Activated naive CD4-positive, alpha-beta T cell treated with anti-CD3 and anti-CD28 coated beads for 36 hours (primary cell): ENCODE data around the gene TAGLN3. TPM values are rescaled to one million over a fixed set of nuclear protein-coding genes. Genes with fewer than 3 reads are reported as not detected.

Experiments
- CTCF ChIA-PET: fragments of 350-600 bp; sonication (Branson Sonifier 250); formaldehyde crosslinking; loops from one replicate; lab custom pipeline; 2021; ENCODE audit warnings: antibody characterized with exemption; lab: Charles Lee
- DNase-seq: peaks from one replicate; pipeline ENCODE4 v3.0.0-alpha.2; 2020
- H3K27ac Mint-ChIP-seq: one replicate; pipeline ENCODE4 v1.8.0; 2021; ENCODE audit warnings: mild to moderate bottlenecking, mixed read lengths
- H3K27me3 Mint-ChIP-seq: one replicate; pipeline ENCODE4 v1.8.0; 2021; ENCODE audit warnings: low read depth, mixed read lengths
- H3K36me3 Mint-ChIP-seq: one replicate; pipeline ENCODE4 v1.8.0; 2021; ENCODE audit warnings: low read depth, mixed read lengths
- H3K4me1 Mint-ChIP-seq: one replicate; pipeline ENCODE4 v1.8.0; 2021; ENCODE audit warnings: low read depth, mixed read lengths
- H3K4me3 Mint-ChIP-seq: one replicate; pipeline ENCODE4 v1.8.0; 2021; ENCODE audit warnings: mild to moderate bottlenecking, moderate library complexity, mixed read lengths
- H3K9me3 Mint-ChIP-seq: one replicate; pipeline ENCODE4 v1.8.0; 2021; ENCODE audit warnings: mixed read lengths
- intact Hi-C: fragments of 100-400 bp; cut with micrococcal nuclease; formaldehyde crosslinking; loops from one replicate; pipeline ENCODE4 v1.15.1; 2023
- total RNA-seq, 2 experiments: library from RNA; stranded (reverse); gene quantifications; one replicate each; pipeline ENCODE4 v1.2.3, GENCODE V29; 2021

TAGLN3 gene
- total RNA-seq, 2 experiments from 2014 or later, result 1.2 TPM

DNA sequence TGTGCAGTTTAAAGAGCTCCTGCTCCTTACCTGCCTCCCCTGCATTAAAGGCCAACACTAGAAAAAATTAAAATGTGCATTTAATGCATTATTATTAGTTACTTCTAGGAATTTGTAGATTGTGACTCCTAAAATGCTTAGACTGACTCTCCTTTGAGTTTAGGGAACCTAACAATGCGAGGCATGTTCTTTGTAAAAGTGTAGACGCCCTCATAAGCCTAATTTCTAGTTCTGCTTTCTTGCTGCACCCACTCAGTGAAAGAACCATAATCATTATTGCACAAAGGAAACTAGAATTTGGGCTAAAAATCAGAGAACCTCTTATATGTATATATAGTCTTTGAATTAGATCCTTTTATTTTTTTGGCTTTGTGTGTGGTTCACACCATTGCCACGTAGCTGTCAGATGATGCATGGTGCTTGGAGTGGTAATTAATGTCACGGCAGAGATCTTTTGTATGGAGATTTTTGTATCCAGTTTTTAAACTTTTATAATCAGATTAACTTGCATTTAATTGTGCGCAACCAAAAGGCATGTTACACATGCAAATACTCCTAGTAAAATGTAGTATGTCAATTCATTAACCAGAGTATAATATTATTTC lies 19.2 kb upstream of the TAGLN3 start:
- Mint-ChIP-seq H3K4me3 (peak overlapping the region; percentile 87), H3K9me3 (no peaks in the 10 kb centered on the region), H3K4me1 (peaks cover 45% of the 10 kb centered on the region), H3K27me3 (no peaks in the 10 kb centered on the region), H3K36me3 (peaks cover 9% of the 10 kb centered on the region), H3K27ac (peak overlapping the region; percentile 89)
- CTCF ChIA-PET, result interaction anchor here (0.5 to 4.3 kb wide), 10 partner anchors 9 to 361 kb away, joined by 3 to 49 read pairs (median 4); no protein-coding TSS in a partner anchor
- intact Hi-C loops, result loop anchor here (1.0 to 10.0 kb wide), 7 partner anchors 96 to 907 kb away; partner anchors contain the start of genes ATG3, CD96, NECTIN3 and SLC35A5
- DNase-seq, result no peak

DNA sequence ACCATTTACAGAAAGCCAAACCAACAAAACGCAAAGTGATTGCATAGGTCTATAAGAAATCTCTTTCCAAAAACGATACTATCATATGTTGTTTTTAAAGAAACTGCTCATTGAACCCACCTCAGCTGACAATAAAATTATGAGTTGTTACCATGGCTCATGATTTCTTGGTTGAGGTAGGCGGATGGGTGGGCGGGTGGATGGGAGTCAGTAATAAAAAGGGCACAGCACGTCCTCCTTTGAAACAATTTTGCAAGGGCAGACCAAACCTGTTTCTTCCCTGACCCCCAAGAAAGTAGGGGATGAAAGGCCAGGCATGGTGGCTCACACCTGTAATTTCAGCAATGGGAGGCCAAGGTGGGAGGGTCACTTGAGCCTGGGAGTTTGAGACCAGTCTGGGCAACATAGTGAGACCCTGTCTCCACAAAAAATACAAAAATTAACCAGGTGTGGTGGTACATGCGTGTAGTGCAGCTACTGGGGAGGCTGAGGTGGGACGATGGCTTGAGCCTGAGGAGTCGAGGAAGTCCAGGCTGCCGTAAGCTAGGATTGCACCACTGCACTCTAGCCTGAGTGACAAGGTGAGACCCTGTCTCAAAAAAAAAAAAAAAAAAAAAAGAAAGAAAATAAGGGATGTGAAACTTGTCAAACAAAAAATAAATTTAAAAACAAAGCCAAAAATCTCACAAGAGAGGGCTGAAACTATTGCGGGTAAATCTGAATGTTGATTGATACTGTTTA lies 17.8 kb upstream of the TAGLN3 start:
- intact Hi-C loops, result loop anchor here (10.0 kb wide), 1 partner anchor 324 kb away; no protein-coding TSS in a partner anchor
- peak overlapping the region; percentile 44 for H3K4me3 Mint-ChIP-seq
- peak; percentile 28 for DNase-seq
- H3K36me3 Mint-ChIP-seq, result peaks cover 11% of the 10 kb centered on the region
- no peak overlapping the region for H3K27ac Mint-ChIP-seq
- H3K9me3 Mint-ChIP-seq, result no peaks in the 10 kb centered on the region
- peaks cover 58% of the 10 kb centered on the region for H3K4me1 Mint-ChIP-seq
- no peaks in the 10 kb centered on the region for H3K27me3 Mint-ChIP-seq
- CTCF ChIA-PET, result interaction anchor here (1.4 to 2.6 kb wide), 3 partner anchors 8 to 33 kb away, joined by 4 to 15 read pairs (median 14); no protein-coding TSS in a partner anchor

DNA sequence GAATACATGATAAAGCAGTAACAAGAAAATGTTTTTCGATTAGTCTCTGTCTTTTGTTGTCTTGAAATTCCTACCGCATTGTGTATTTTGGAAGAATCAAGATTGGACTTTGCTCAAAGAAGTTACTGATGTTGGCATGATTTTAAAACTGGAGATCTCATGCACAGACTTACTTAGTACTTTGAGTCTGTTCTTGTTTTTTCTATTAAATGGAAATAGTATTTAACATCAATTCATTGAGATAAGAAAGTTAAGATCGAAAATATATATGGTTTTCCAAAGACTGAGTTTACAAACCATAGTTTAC lies 17.3 kb upstream of the TAGLN3 start:
- Mint-ChIP-seq H3K4me1 (peaks cover 59% of the 10 kb centered on the region), H3K27me3 (no peaks in the 10 kb centered on the region), H3K9me3 (no peaks in the 10 kb centered on the region), H3K27ac (no peak overlapping the region), H3K36me3 (peaks cover 14% of the 10 kb centered on the region), H3K4me3 (peak overlapping the region; percentile 11)
- CTCF ChIA-PET, result interaction anchor here (1.4 to 2.6 kb wide), 2 partner anchors 11 to 32 kb away, joined by 4 to 15 read pairs; no protein-coding TSS in a partner anchor
- intact Hi-C loops, result loop anchor here (10.0 kb wide), 1 partner anchor 323 kb away; no protein-coding TSS in a partner anchor
- DNase-seq, result no peak

DNA sequence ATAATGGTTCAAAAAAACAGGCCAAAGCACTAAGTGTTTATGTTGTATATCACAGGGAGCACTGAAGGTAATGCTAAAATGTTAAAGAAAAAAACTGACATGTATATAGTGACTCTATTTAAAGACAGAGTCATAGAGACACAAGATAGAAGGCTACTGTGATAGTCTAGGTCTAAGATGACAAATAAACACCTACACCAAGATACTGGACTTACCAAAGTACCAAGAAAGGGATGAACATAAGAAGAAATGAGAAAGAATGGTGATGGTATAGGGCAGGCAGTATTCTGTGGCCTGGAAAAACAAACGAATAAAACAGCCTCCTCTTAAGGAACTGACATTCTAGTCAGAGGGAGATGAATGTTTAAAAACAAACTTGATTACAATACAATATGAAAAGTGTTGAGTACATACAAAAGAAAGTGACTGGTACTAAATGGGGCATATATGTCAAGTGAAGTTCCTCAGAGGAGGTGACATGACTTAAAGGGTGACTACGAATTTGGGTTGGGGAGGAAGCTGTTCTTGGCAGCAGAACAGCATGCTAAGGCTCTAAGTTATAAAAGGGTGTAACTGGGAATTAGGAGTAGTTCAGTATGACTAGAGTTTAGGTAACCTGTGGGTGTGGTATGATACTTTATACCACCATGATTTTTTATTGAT lies 14.0 kb upstream of the TAGLN3 start:
- Mint-ChIP-seq H3K27me3 (no peaks in the 10 kb centered on the region), H3K9me3 (no peaks in the 10 kb centered on the region), H3K36me3 (peaks cover 36% of the 10 kb centered on the region), H3K4me1 (peaks cover 64% of the 10 kb centered on the region), H3K4me3 (no peak overlapping the region), H3K27ac (peak overlapping the region; percentile 21)
- intact Hi-C loops, result loop anchor here (10.0 kb wide), 1 partner anchor 320 kb away; no protein-coding TSS in a partner anchor
- DNase-seq, result no peak
- CTCF ChIA-PET, result interaction anchor here (20.8 kb wide), 1 partner anchor 30 kb away, joined by 454 read pairs; no protein-coding TSS in a partner anchor

DNA sequence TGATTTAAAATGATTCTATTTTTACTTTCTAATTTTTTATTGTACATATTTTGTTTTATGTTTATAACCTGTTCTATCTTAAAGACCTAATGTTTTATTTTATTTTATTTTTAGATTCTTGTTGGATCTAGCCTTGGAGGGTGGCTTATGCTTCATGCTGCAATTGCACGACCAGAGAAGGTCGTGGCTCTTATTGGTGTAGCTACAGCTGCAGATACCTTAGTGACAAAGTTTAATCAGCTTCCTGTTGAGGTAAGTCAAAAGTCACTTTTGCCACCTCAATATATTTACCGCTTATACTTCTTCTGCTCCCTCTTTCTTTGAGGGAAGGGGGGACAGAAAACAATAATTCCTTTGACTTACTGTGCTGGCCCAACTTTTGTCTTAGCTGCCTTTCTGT lies 11.9 kb upstream of the TAGLN3 start:
- peak overlapping the region; percentile 6 for H3K27ac Mint-ChIP-seq
- CTCF ChIA-PET, result interaction anchor here (0.6 to 20.8 kb wide), 6 partner anchors 9 to 151 kb away, joined by 3 to 454 read pairs (median 4); no protein-coding TSS in a partner anchor
- H3K36me3 Mint-ChIP-seq, result peaks cover 34% of the 10 kb centered on the region
- no peaks in the 10 kb centered on the region for H3K27me3 Mint-ChIP-seq
- H3K9me3 Mint-ChIP-seq, result no peaks in the 10 kb centered on the region
- peaks cover 47% of the 10 kb centered on the region for H3K4me1 Mint-ChIP-seq
- no peak overlapping the region for H3K4me3 Mint-ChIP-seq
- DNase-seq, result no peak
- intact Hi-C loops, result loop anchor here (10.0 kb wide), 1 partner anchor 318 kb away; no protein-coding TSS in a partner anchor

DNA sequence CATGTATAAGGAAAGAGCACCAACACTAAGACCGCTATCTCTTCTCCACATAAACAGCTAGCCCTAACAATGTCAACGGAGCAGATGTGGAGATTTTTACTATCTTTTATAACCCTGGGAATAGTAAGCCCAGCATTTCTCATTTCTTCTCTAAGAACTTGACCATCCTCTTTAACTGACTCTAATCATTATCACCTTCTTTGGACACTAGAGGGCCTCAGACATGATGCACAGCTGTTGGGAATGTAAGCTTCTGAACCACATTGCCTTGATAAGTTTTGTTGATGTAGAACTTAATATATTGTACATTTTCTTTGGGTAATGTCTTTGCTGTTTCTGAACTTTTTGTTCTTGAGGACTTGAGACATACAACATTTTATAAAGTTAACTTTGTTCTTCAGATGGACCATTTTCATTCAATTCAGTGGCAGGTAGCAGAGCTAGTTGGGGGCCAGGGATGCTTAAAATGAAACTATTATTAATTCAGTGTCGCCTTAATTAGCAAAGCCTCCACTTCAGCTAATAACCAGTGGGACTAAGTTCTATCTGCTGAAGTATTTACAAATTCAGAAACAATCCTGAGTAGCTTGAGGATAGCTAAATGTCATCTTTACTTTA lies 9.6 kb upstream of the TAGLN3 start:
- H3K36me3 Mint-ChIP-seq, result peaks cover 34% of the 10 kb centered on the region
- no peak overlapping the region for H3K27ac Mint-ChIP-seq
- peaks cover 27% of the 10 kb centered on the region for H3K4me1 Mint-ChIP-seq

DNA sequence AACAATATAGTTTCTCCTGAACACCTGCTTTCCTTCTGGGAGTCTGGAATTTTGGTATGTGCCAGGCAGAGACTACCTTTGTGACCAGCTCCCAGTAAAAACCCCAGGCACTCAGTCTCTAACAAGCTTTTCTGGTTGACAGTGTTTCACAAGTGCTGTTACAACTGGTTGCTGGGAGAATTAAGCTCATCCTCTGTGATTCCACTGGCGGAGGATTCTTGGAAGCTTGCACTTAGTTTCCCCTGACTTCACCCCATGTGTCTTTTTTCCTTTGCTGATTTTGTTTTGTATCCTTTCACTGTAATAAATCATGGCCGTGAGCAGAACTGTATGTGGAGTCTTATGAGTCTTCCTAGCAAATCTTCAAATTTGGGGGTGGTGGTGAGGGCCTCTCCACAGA lies 5.7 kb upstream of the TAGLN3 start:
- intact Hi-C loops, result no loop called here
- H3K27ac Mint-ChIP-seq, result no peak overlapping the region
- CTCF ChIA-PET, result interaction anchor here (1.0 to 20.8 kb wide), 3 partner anchors 9 to 324 kb away, joined by 3 to 454 read pairs (median 96); partner anchors contain the start of gene TAGLN3
- peaks cover 15% of the 10 kb centered on the region for H3K36me3 Mint-ChIP-seq
- no peaks in the 10 kb centered on the region for H3K9me3 Mint-ChIP-seq
- H3K4me3 Mint-ChIP-seq, result no peak overlapping the region
- peaks cover 6% of the 10 kb centered on the region for H3K4me1 Mint-ChIP-seq
- H3K27me3 Mint-ChIP-seq, result no peaks in the 10 kb centered on the region
- DNase-seq, result no peak

More for the DNA sequence above, 9.6 kb upstream of the TAGLN3 start:
- Mint-ChIP-seq H3K27me3 (no peaks in the 10 kb centered on the region), H3K4me3 (no peak overlapping the region), H3K9me3 (no peaks in the 10 kb centered on the region)
- DNase-seq, result no peak
- CTCF ChIA-PET, result interaction anchor here (0.7 to 20.8 kb wide), 17 partner anchors 10 to 320 kb away, joined by 3 to 454 read pairs (median 6); partner anchors contain the start of genes ABHD10 and TAGLN3
- intact Hi-C loops, result loop anchor here (1.0 to 10.0 kb wide), 4 partner anchors 13 to 316 kb away; no protein-coding TSS in a partner anchor

DNA sequence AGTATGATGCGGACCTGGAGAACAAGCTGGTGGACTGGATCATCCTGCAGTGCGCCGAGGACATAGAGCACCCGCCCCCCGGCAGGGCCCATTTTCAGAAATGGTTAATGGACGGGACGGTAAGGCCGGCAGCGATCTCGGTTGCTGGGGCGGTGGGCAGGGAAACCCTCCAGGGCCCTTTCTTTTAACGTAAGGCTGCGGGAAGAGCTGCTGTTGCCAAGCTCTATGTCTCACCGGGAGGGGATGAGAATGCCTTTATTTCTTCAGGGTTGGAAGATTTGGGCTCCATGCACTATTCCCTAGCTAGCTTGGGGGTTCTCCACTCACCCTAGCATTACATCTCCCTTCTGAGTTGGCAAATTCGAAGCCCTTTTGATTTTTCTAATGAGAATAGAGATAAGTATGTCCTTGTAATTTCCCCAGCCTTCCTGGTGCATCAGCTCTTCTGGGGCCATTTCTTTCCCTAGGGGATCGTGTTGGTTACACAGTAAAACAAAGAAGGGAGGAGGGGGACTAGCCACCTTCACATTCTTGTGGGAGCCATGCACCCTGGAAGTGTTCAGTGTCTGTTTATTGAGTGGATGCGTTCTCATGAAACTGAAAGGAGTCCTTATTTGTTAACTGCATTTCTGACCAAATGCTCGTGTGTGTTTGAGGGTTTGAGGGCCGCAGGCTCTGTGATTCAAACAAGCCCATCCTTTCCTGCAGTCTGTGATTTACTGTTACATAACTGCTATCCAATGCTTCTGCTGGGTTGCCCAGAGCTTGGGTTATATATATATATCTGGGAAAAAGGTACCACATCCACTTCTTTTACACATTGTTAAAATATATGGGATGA lies 982 bp downstream of the TAGLN3 start:
- H3K27me3 Mint-ChIP-seq, result no peaks in the 10 kb centered on the region
- intact Hi-C loops, result no loop called here
- no peaks in the 10 kb centered on the region for H3K9me3 Mint-ChIP-seq
- DNase-seq, result no peak
- CTCF ChIA-PET, result interaction anchor here (0.6 to 20.8 kb wide), 6 partner anchors 9 to 645 kb away, joined by 3 to 454 read pairs (median 5); no protein-coding TSS in a partner anchor
- no peak overlapping the region for H3K27ac Mint-ChIP-seq
- peaks cover 54% of the 10 kb centered on the region for H3K4me1 Mint-ChIP-seq
- H3K4me3 Mint-ChIP-seq, result peak overlapping the region; percentile 64
- H3K36me3 Mint-ChIP-seq, result no peaks in the 10 kb centered on the region

DNA sequence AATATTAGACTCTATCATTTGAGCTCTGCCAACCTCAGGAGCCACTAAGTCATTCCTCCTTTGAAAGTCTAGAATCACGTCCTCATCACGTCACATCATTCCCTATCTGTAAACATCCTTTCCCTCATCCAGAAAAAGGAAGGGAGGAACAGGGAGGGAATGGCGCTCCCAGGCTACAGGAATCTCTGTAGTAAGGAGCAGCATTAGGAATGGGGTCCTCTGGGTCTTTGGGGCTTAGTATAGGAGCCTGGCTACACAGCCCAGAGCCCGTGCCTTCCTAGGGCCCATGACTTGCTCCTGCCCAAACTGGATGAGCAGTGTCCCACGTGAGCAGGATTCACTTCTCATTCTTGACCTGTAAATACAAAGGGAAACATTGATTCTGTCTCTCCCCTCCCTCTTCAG lies 1.6 kb downstream of the TAGLN3 start:
- no peak overlapping the region for H3K4me3 Mint-ChIP-seq
- DNase-seq, result no peak
- H3K4me1 Mint-ChIP-seq, result peaks cover 60% of the 10 kb centered on the region
- H3K27ac Mint-ChIP-seq, result no peak overlapping the region
- H3K9me3 Mint-ChIP-seq, result no peaks in the 10 kb centered on the region
- H3K27me3 Mint-ChIP-seq, result no peaks in the 10 kb centered on the region
- intact Hi-C loops, result no loop called here
- CTCF ChIA-PET, result interaction anchor here (2.2 to 20.8 kb wide), 3 partner anchors 10 to 43 kb away, joined by 6 to 454 read pairs (median 96); no protein-coding TSS in a partner anchor
- H3K36me3 Mint-ChIP-seq, result no peaks in the 10 kb centered on the region

DNA sequence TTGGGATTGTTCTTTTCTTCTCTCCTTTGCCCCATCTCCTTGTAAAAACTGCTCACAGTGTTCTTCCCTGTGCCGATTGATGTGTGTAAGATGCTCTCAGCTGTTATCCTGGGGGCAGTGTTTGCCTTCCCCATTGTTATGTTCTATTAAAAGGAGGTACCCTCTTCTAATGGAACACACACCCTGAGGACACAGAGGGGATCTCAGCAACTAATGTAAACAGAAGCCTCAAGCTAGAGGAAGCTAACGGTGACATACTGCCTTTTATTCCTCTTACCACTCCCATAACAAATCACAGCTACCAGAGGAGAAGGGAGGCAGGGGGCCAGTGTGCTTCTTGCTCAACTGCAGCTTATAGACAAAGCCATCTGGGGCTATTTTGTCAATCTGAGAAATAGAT lies 2.2 kb downstream of the TAGLN3 start:
- CTCF ChIA-PET, result interaction anchor here (0.8 to 20.8 kb wide), 4 partner anchors 11 to 90 kb away, joined by 3 to 454 read pairs (median 50); no protein-coding TSS in a partner anchor
- Mint-ChIP-seq H3K9me3 (no peaks in the 10 kb centered on the region), H3K36me3 (no peaks in the 10 kb centered on the region), H3K4me3 (no peak overlapping the region), H3K27me3 (no peaks in the 10 kb centered on the region), H3K27ac (no peak overlapping the region), H3K4me1 (peaks cover 61% of the 10 kb centered on the region)
- intact Hi-C loops, result no loop called here
- DNase-seq, result no peak

DNA sequence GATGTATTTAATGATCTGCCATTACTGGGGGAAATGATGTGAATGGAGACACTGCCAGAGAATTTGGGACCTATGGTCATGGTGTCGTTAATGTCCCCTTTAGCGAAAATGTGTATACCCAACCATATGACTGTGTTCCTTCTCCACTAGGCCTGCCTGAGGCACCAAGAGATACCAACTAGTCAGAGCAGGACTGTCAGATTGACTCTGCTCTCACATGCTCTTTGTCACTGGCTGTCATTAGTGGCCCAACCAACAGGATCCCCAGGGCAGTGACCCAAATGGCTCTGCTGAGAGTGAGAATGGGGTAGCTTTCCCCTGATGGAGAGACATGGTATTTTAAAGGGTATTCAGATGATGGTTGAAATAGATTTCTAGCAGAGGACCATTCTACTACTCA lies 2.8 kb downstream of the TAGLN3 start:
- Mint-ChIP-seq H3K9me3 (no peaks in the 10 kb centered on the region), H3K27me3 (no peaks in the 10 kb centered on the region), H3K4me3 (no peak overlapping the region), H3K27ac (peak overlapping the region; percentile 9), H3K4me1 (peaks cover 61% of the 10 kb centered on the region), H3K36me3 (no peaks in the 10 kb centered on the region)
- CTCF ChIA-PET, result interaction anchor here (0.6 to 20.8 kb wide), 6 partner anchors 11 to 506 kb away, joined by 3 to 454 read pairs (median 3); no protein-coding TSS in a partner anchor
- intact Hi-C loops, result no loop called here
- peak; percentile 31 for DNase-seq
